ENCODE measurements around the gene DDX5. TPM values are rescaled to one million over a fixed set of nuclear protein-coding genes. Genes with fewer than 3 reads are reported as not detected.
A peak's percentile ranks its signal among the peaks of the same experiment; 100 is the strongest.

Gene DDX5
- total RNA-seq, 2 donors from 2014 or later = 889 to 3,042 TPM

GRCh38 chr17:64506576-64507412 is 705 bp upstream of the DDX5 start, which contains the start of gene CEP95:
Gene CEP95, plus strand, starts transcription at chr17:64506977. Its CDS starts 121 bp downstream, at chr17:64507098.
- no peaks in the 10 kb centered on the region for H3K9me3 ChIP-seq
- DNase-seq (ENCODE audit: low spot score) = peak; percentile 89
- peaks cover 39% of the 10 kb centered on the region for H3K36me3 ChIP-seq
- TF ChIP-seq CTCF (IDR thresholded peaks at IDR 0.05) = no peak
- H3K4me3 ChIP-seq = peak within 1 kb of the TSS; percentile 91
- peaks cover 39 to 47% of the 10 kb centered on the region in 2 donors for H3K4me1 ChIP-seq (ENCODE audit: control insufficient read depth in 1 of 2, low read depth in 2 of 2)
- H3K27ac ChIP-seq = peak within 1 kb of the TSS; percentile 100
- peak; percentile 81 for ATAC-seq (ENCODE audit: insufficient number of reproducible peaks, low FRiP score, low read depth)
- H3K27me3 ChIP-seq (replicated peaks; ENCODE audit: insufficient read depth) = no peaks in the 10 kb centered on the region

- Histone ChIP-seq H3K36me3 (peaks cover 41% of the 10 kb centered on the region), H3K4me3 (peak overlapping the region; percentile 91), H3K27me3 (replicated peaks; ENCODE audit: insufficient read depth) (no peaks in the 10 kb centered on the region), H3K4me1 (ENCODE audit: control insufficient read depth in 1 of 2, low read depth in 2 of 2) (peaks cover 40 to 60% of the 10 kb centered on the region in 2 donors), H3K9me3 (no peaks in the 10 kb centered on the region), H3K27ac (peak overlapping the region; percentile 100)
- peak; percentile 54 for DNase-seq (ENCODE audit: low spot score)
- TF ChIP-seq CTCF (IDR thresholded peaks at IDR 0.05) = no peak
- peak; percentile 50 for ATAC-seq (ENCODE audit: insufficient number of reproducible peaks, low FRiP score, low read depth)
These were observed 519 bp downstream of the DDX5 start for GRCh38 chr17:64505340-64506200.

GRCh38 chr17:64504769-64505339 is 1.2 kb downstream of the DDX5 start:
- ATAC-seq (ENCODE audit: insufficient number of reproducible peaks, low FRiP score, low read depth) = no peak
- Histone ChIP-seq H3K9me3 (no peaks in the 10 kb centered on the region), H3K36me3 (peaks cover 46% of the 10 kb centered on the region), H3K27ac (peak overlapping the region; percentile 100), H3K27me3 (replicated peaks; ENCODE audit: insufficient read depth) (no peaks in the 10 kb centered on the region), H3K4me1 (ENCODE audit: control insufficient read depth in 1 of 2, low read depth in 2 of 2) (peaks cover 40 to 67% of the 10 kb centered on the region in 2 donors), H3K4me3 (peak overlapping the region; percentile 91)
- no peak for DNase-seq (ENCODE audit: low spot score)
- no peak for TF ChIP-seq CTCF (IDR thresholded peaks at IDR 0.05)

- H3K27me3 ChIP-seq (replicated peaks; ENCODE audit: insufficient read depth) = no peaks in the 10 kb centered on the region
- H3K9me3 ChIP-seq = no peaks in the 10 kb centered on the region
- H3K27ac ChIP-seq = peak overlapping the region; percentile 100
- H3K36me3 ChIP-seq = peaks cover 52% of the 10 kb centered on the region
- H3K4me3 ChIP-seq = peak overlapping the region; percentile 91
- no peak for ATAC-seq (ENCODE audit: insufficient number of reproducible peaks, low FRiP score, low read depth)
- H3K4me1 ChIP-seq (ENCODE audit: control insufficient read depth in 1 of 2, low read depth in 2 of 2) = peaks cover 41 to 69% of the 10 kb centered on the region in 2 donors
- DNase-seq (ENCODE audit: low spot score) = no peak
- no peak for TF ChIP-seq CTCF (IDR thresholded peaks at IDR 0.05)
These were observed 2.0 kb downstream of the DDX5 start for GRCh38 chr17:64503821-64504768.

Measured in thoracic aorta (tissue), 2 donors.